IMR-90 (cell line): ENCODE measurements around the gene LZIC. TPM values are rescaled to one million over a fixed set of nuclear protein-coding genes. Genes with fewer than 3 reads are reported as not detected.

Experiments
- ATAC-seq: fragments of 200-7000 bp; cut with Tn5 transposase; 2 replicates; pipeline ENCODE4 v1.9.1; 2020; ENCODE audit warnings: low read depth, mild to moderate bottlenecking, moderate library complexity
- BruUV-seq: library from RNA; stranded (reverse); fragments of 400-500 nt; replicated peaks from 2 replicates; lab custom pipeline; 2021; lab: Mats Ljungman, UMichigan
- CTCF ChIA-PET: fragments of 300-600 bp; formaldehyde crosslinking; extraction: SDS; loops from one replicate; lab custom pipeline; 2021; ENCODE audit warnings: antibody characterized with exemption; lab: Yijun Ruan, JAX
- POLR2A ChIA-PET: fragments of 300-600 bp; sonication (Branson Sonifier 250); formaldehyde crosslinking; loops from one replicate; lab custom pipeline; 2022; ENCODE audit warnings: antibody characterized with exemption; ENCODE audit not compliant: unreplicated experiment; lab: Charles Lee
- DNase-seq: peaks from one replicate; pipeline ENCODE4 v3.0.0; 2013
- H2AFZ ChIP-seq: replicated peaks from 2 replicates; pipeline ENCODE3; 2013; ENCODE audit warnings: low read length, mild to moderate bottlenecking; ENCODE audit not compliant: poor library complexity
- H2AK5ac ChIP-seq: 2 replicates; pipeline ENCODE4 v1.6.1; 2013; ENCODE audit warnings: low read depth, low read length, inconsistent platforms
- H2AK9ac ChIP-seq: replicated peaks from 2 replicates; pipeline ENCODE3; 2013; ENCODE audit warnings: mild to moderate bottlenecking, low read depth, low read length, moderate library complexity; ENCODE audit not compliant: poor library complexity
- H2BK120ac ChIP-seq: 2 replicates; pipeline ENCODE4 v1.6.1; 2013; ENCODE audit warnings: low read depth, low read length, inconsistent platforms
- H2BK15ac ChIP-seq: 3 replicates; pipeline ENCODE4 v1.6.1; 2013; ENCODE audit warnings: low read depth, low read length, inconsistent platforms
- H2BK20ac ChIP-seq: 2 replicates; pipeline ENCODE4 v1.6.1; 2013; ENCODE audit warnings: low read depth, mild to moderate bottlenecking, inconsistent platforms, low read length, moderate library complexity
- H2BK5ac ChIP-seq: 2 replicates; pipeline ENCODE4 v1.6.1; 2013; ENCODE audit warnings: mild to moderate bottlenecking, low read depth, low read length, inconsistent platforms; ENCODE audit not compliant: poor library complexity, severe bottlenecking
- H3K14ac ChIP-seq: replicated peaks from 2 replicates; pipeline ENCODE4 v1.6.1; 2013; ENCODE audit warnings: low read depth, low read length, inconsistent platforms
- H3K18ac ChIP-seq: 2 replicates; pipeline ENCODE4 v1.6.1; 2013; ENCODE audit warnings: low read depth, low read length, control low read depth
- H3K23ac ChIP-seq: 2 replicates; pipeline ENCODE4 v1.6.1; 2013; ENCODE audit warnings: low read depth, low read length, inconsistent platforms
- H3K27ac ChIP-seq: 2 replicates; pipeline ENCODE4 v1.5.1; 2013; ENCODE audit warnings: mild to moderate bottlenecking, control low read depth, low read length; ENCODE audit not compliant: insufficient read depth
- H3K27me3 ChIP-seq: 2 replicates; pipeline ENCODE4 v1.6.1; 2013; ENCODE audit warnings: low read length; ENCODE audit not compliant: control insufficient read depth, insufficient read depth
- H3K36me3 ChIP-seq: 2 replicates; pipeline ENCODE4 v1.6.1; 2013; ENCODE audit warnings: low read length, mixed read lengths; ENCODE audit not compliant: control insufficient read depth, insufficient read depth
- H3K4ac ChIP-seq: 2 replicates; pipeline ENCODE4 v1.6.1; 2013; ENCODE audit warnings: low read depth, low read length, inconsistent platforms
- H3K4me1 ChIP-seq: 2 replicates; pipeline ENCODE4 v1.6.1; 2013; ENCODE audit warnings: low read length, mixed read lengths; ENCODE audit not compliant: control insufficient read depth, insufficient read depth
- H3K4me2 ChIP-seq: 2 replicates; pipeline ENCODE4 v1.6.1; 2013; ENCODE audit warnings: low read depth, mild to moderate bottlenecking, control low read depth, low read length, moderate library complexity
- H3K4me3 ChIP-seq: 2 replicates; pipeline ENCODE4 v1.5.1; 2013; ENCODE audit warnings: low read depth, mild to moderate bottlenecking, control low read depth, low read length, moderate library complexity; ENCODE audit not compliant: insufficient read depth
- H3K56ac ChIP-seq: 2 replicates; pipeline ENCODE4 v1.6.1; 2013; ENCODE audit warnings: low read length, inconsistent platforms; ENCODE audit not compliant: insufficient read depth; ENCODE audit errors: extremely low read depth
- H3K79me1 ChIP-seq, 2 experiments: 2 replicates each; pipeline ENCODE4 v1.6.1; 2013; ENCODE audit warnings: low read length in 2 of 2, inconsistent platforms in 1 of 2, low read depth in 1 of 2
- H3K9ac ChIP-seq: 2 replicates; pipeline ENCODE4 v1.6.1; 2013; ENCODE audit warnings: low read depth, low read length, control low read depth
- H3K9me1 ChIP-seq: 2 replicates; pipeline ENCODE4 v1.6.1; 2013; ENCODE audit warnings: low read length, inconsistent platforms; ENCODE audit not compliant: insufficient read depth
- H3K9me3 ChIP-seq: 2 replicates; pipeline ENCODE4 v1.6.1; 2013; ENCODE audit warnings: low read length; ENCODE audit not compliant: control insufficient read depth, insufficient read depth
- H4K20me1 ChIP-seq: 2 replicates; pipeline ENCODE4 v1.6.1; 2013; ENCODE audit warnings: low read length, inconsistent platforms; ENCODE audit not compliant: insufficient read depth
- H4K5ac ChIP-seq: 2 replicates; pipeline ENCODE4 v1.6.1; 2013; ENCODE audit warnings: mild to moderate bottlenecking, low read depth, low read length, control low read depth
- H4K8ac ChIP-seq, 2 experiments: 2 replicates each; pipeline ENCODE4 v1.6.1; 2013; ENCODE audit warnings: low read depth in 2 of 2, low read length in 2 of 2, control low read depth in 1 of 2, inconsistent platforms in 1 of 2
- H4K91ac ChIP-seq: 2 replicates; pipeline ENCODE4 v1.6.1; 2013; ENCODE audit warnings: low read depth, low read length, inconsistent platforms; ENCODE audit not compliant: insufficient read depth
- BHLHE40 ChIP-seq: fragments of 150-350 bp; IDR thresholded peaks from 2 replicates; pipeline ENCODE4 v1.6.1; 2016; ENCODE audit warnings: mild to moderate bottlenecking, low read depth, low read length
- CHD1 ChIP-seq: IDR thresholded peaks from 2 replicates; pipeline ENCODE4 v1.6.1; 2012; ENCODE audit warnings: low read depth, low read length, improper control_type of control experiment
- FOS ChIP-seq: fragments of 150-350 bp; IDR thresholded peaks from 2 replicates; pipeline ENCODE4 v1.6.1; 2016; ENCODE audit warnings: low read depth, low read length
- MAFK ChIP-seq: IDR thresholded peaks from 2 replicates; pipeline ENCODE4 v1.6.1; 2012; ENCODE audit warnings: low read depth, low read length, improper control_type of control experiment
- MXI1 ChIP-seq: IDR thresholded peaks from 2 replicates; pipeline ENCODE4 v1.6.1; 2012; ENCODE audit warnings: low read depth, mild to moderate bottlenecking, low read length, moderate library complexity, borderline replicate concordance
- NFE2L2 ChIP-seq: fragments of 150-350 bp; IDR thresholded peaks from 2 replicates; pipeline ENCODE4 v1.6.1; 2016; ENCODE audit warnings: low read depth, mild to moderate bottlenecking, low read length
- RCOR1 ChIP-seq: IDR thresholded peaks from 2 replicates; pipeline ENCODE4 v1.6.1; 2012; ENCODE audit warnings: mild to moderate bottlenecking, low read length, improper control_type of control experiment; ENCODE audit not compliant: insufficient replicate concordance
- WGBS, 2 experiments: methylation state at CpG; one replicate each; pipeline versions ENCODE4 v1.1.5 to v1.1.7; 2013; ENCODE audit warnings: missing lambda C conversion rate in 2 of 2; ENCODE audit not compliant: insufficient read length in 1 of 2; ENCODE audit errors: extremely low coverage in 2 of 2; 5-methylcytosine and 5-hydroxymethylcytosine counted together
- dilution Hi-C: fragments of 300-500 bp; cut with HindIII; formaldehyde crosslinking; loops from one replicate; pipeline ENCODE4 v1.14.3; 2018; ENCODE audit warnings: low sequenced_read_pairs; ENCODE audit not compliant: unreplicated experiment
- in situ Hi-C: fragments of 300-500 bp; cut with MboI; formaldehyde crosslinking; loops from 3 replicates; pipeline ENCODE4 v1.14.3; 2019; ENCODE audit warnings: low sequenced_read_pairs, inconsistent platforms, mixed read lengths
- intact Hi-C: fragments of 100-400 bp; cut with micrococcal nuclease; formaldehyde crosslinking; loops from 2 replicates; pipeline ENCODE4 v1.10.0; 2022
- polyA plus RNA-seq, 3 experiments: library from polyadenylated mRNA; depleted of rRNA; stranded (reverse); fragments of >200 nt; gene quantifications; 2 replicates each; pipeline ENCODE4 v1.2.3, GENCODE V29; 2012; ENCODE audit warnings: low replicate concordance in 1 of 3
- total RNA-seq: library from RNA; depleted of rRNA; stranded (reverse); fragments of >200 nt; gene quantifications from 2 replicates; pipeline ENCODE4 v1.2.3, GENCODE V29; 2012

The LZIC gene
- total and polyA plus RNA-seq, 2 of the 4 experiments (the other 2 are of a cell fraction) = 11.6 to 19.0 TPM

DNA sequence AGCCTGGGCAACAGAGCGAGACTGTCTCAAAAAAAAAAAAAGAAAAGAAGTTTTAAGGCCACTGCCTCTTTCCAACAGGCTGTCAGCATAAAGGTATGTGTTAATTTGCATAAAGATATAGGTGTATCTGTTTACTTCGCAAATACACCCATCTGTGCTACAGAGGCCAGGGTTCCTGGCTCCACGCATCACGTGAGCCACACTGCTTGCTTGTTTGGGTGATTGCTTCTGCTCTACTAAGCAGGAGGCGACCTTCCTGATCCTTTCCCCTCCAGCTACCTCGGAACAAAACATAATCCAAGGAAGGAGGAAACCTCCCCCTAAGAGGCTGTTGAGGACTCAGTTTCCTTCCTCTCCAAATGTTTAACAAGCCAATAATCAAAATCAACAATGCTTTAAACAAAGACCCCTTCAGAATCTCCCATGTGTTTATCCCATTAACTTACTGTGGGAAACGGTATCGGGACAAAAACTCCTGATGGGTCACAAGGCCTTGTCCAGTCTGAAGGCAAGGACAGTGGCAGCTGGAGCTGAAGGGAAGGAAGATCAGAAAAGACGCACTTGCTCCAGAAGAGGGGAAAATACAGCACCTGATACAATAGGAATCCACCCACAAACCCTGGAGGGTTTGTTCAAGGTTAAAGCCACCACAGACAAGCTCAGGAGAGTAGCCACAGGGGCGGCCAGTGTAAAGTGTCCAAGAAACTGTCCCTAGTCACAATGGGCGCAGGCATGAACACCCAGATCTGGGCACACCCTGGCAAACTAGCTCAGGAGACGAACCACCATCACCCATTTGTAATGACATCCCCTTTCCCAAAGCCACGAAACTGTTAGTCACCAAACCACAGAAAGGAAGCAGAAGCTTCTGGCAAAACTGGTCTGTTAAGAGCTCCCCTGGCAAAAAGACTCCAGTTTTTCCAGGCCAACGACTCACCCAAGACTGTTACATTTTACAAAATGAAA is 50.3 kb downstream of the LZIC start:
- Histone ChIP-seq H3K36me3 (no peaks in the 10 kb centered on the region), H2BK15ac (peak overlapping the region; percentile 98), H3K4ac (peak overlapping the region; percentile 83), H3K79me1 (peaks cover 14 to 45% of the 10 kb centered on the region in 2 experiments; a peak in 2 of 4 replicates), H2BK5ac (peak overlapping the region; percentile 94), H3K4me2 (peak overlapping the region; percentile 92; the same call in 1 of the 2 replicates), H2BK20ac (peak overlapping the region; percentile 96), H4K20me1 (no peaks in the 10 kb centered on the region), H3K4me3 (peak overlapping the region; percentile 21; the same call in 1 of the 2 replicates), H3K18ac (peak overlapping the region; percentile 66; the same call in 1 of the 2 replicates), H3K27me3 (no peaks in the 10 kb centered on the region), H2AK9ac (peak overlapping the region; percentile 68), H4K8ac (peak overlapping the region; percentile 54 to 87), H3K4me1 (peaks cover 34% of the 10 kb centered on the region), H3K9ac (peak overlapping the region; percentile 53; the same call in 1 of the 2 replicates), H3K56ac (peak overlapping the region; percentile 85), H3K9me3 (no peaks in the 10 kb centered on the region), H2BK120ac (peak overlapping the region; percentile 92), H3K9me1 (peaks cover 32% of the 10 kb centered on the region), H3K27ac (peak overlapping the region; percentile 51), H3K23ac (peak overlapping the region; percentile 74; the same call in 1 of the 2 replicates), H4K5ac (peak overlapping the region; percentile 8; the same call in 1 of the 2 replicates), H3K14ac (peak overlapping the region; percentile 92), H2AFZ (peak overlapping the region; percentile 74), H4K91ac (peak overlapping the region; percentile 86), H2AK5ac (peak overlapping the region; percentile 98)
- POLR2A ChIA-PET = no interaction called here
- CTCF ChIA-PET = interaction anchor here (0.5 to 1.0 kb wide), 3 partner anchors 16 to 196 kb away, joined by 3 to 4 read pairs (median 4); partner anchors contain the start of genes LZIC and NMNAT1
- WGBS, 2 experiments = 42% methylated on average over 2 of the region's 14 CpGs; no CpG with 5 or more reads in 1 of the 2 experiments
- DNase-seq (peak; percentile 88), ATAC-seq (peak; percentile 40)
- in situ Hi-C loops = no loop called here
- BruUV-seq = no TSS peak
- dilution Hi-C loops = no loop called here
- TF ChIP-seq MXI1 = no peak
- TF ChIP-seq NFE2L2 = no peak
- no peak for TF ChIP-seq MAFK
- no peak for TF ChIP-seq RCOR1
- TF ChIP-seq FOS = 0 out of 2 replicates have a peak, but pooled peaks have one; percentile 23
- no peak for TF ChIP-seq CHD1
- TF ChIP-seq BHLHE40 = 0 out of 2 replicates have a peak, but pooled peaks have one; percentile 26
- intact Hi-C loops = no loop called here
